Type B pancreatic cell (in vitro differentiated cells): ENCODE results near the gene CSNK1G3. TPM values are rescaled to one million over a fixed set of nuclear protein-coding genes. Genes with fewer than 3 reads are reported as not detected.

Source experiments
- DNase-seq: peaks from one replicate; pipeline ENCODE4 v3.0.0; 2021; ENCODE audit warnings: mixed read lengths; ENCODE audit not compliant: unreplicated experiment; ENCODE audit errors: extremely low spot score
- H3K27ac Mint-ChIP-seq: 2 replicates; pipeline ENCODE4 v1.8.0; 2021; ENCODE audit warnings: mild to moderate bottlenecking, mixed read lengths
- H3K27me3 Mint-ChIP-seq: 2 replicates; pipeline ENCODE4 v1.8.0; 2021; ENCODE audit warnings: mixed read lengths
- H3K36me3 Mint-ChIP-seq: 2 replicates; pipeline ENCODE4 v1.8.0; 2021; ENCODE audit warnings: mixed read lengths
- H3K4me1 Mint-ChIP-seq: one replicate; pipeline ENCODE4 v1.8.0; 2021; ENCODE audit warnings: mixed read lengths; ENCODE audit not compliant: unreplicated experiment
- H3K4me3 Mint-ChIP-seq: 2 replicates; pipeline ENCODE4 v1.8.0; 2021; ENCODE audit warnings: mild to moderate bottlenecking, mixed read lengths
- H3K9me3 Mint-ChIP-seq: 2 replicates; pipeline ENCODE4 v1.8.0; 2021; ENCODE audit warnings: mixed read lengths
- total RNA-seq: library from RNA; stranded (reverse); gene quantifications from 2 replicates; pipeline ENCODE4 v1.2.1, GENCODE V29; 2021; ENCODE audit warnings: low replicate concordance
- TF ChIP-seq, protein P1 (sequence below): fragments of 200-600 bp; sonication (generic); conservative IDR thresholded peaks from 2 replicates; pipeline ENCODE4 v1.5.0; 2021; ENCODE audit warnings: antibody characterized with exemption, mild to moderate bottlenecking

CSNK1G3 gene
- total RNA-seq, 1 donor from 2014 or later, result 43.6 TPM

DNA sequence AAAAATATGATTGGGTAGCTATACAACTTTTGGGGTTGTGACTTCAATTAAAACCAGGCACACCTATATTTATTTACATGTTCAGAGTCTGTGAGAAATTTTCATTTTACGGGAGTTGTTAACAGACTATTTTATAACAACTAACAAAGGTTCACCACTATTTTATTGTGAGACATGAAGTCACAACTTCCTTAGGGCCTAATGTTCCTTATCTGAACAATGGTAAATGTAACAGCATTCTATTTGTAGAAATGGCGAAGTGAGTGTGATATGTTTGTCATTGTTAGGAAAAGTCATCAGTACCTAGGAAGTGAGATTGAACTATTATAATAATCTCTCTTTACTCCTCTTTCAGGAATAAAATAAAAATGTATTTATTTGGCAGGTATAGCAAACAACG, 67.4 kb downstream of the CSNK1G3 start:
- no peaks in the 10 kb centered on the region for H3K9me3 Mint-ChIP-seq
- no peak overlapping the region for H3K27ac Mint-ChIP-seq
- peaks cover 6% of the 10 kb centered on the region for H3K4me1 Mint-ChIP-seq
- TF ChIP-seq, protein P1, sequence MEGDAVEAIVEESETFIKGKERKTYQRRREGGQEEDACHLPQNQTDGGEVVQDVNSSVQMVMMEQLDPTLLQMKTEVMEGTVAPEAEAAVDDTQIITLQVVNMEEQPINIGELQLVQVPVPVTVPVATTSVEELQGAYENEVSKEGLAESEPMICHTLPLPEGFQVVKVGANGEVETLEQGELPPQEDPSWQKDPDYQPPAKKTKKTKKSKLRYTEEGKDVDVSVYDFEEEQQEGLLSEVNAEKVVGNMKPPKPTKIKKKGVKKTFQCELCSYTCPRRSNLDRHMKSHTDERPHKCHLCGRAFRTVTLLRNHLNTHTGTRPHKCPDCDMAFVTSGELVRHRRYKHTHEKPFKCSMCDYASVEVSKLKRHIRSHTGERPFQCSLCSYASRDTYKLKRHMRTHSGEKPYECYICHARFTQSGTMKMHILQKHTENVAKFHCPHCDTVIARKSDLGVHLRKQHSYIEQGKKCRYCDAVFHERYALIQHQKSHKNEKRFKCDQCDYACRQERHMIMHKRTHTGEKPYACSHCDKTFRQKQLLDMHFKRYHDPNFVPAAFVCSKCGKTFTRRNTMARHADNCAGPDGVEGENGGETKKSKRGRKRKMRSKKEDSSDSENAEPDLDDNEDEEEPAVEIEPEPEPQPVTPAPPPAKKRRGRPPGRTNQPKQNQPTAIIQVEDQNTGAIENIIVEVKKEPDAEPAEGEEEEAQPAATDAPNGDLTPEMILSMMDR, result no peak
- peaks cover 31% of the 10 kb centered on the region for H3K36me3 Mint-ChIP-seq
- no peaks in the 10 kb centered on the region for H3K27me3 Mint-ChIP-seq
- DNase-seq, result no peak
- no peak overlapping the region for H3K4me3 Mint-ChIP-seq

DNA sequence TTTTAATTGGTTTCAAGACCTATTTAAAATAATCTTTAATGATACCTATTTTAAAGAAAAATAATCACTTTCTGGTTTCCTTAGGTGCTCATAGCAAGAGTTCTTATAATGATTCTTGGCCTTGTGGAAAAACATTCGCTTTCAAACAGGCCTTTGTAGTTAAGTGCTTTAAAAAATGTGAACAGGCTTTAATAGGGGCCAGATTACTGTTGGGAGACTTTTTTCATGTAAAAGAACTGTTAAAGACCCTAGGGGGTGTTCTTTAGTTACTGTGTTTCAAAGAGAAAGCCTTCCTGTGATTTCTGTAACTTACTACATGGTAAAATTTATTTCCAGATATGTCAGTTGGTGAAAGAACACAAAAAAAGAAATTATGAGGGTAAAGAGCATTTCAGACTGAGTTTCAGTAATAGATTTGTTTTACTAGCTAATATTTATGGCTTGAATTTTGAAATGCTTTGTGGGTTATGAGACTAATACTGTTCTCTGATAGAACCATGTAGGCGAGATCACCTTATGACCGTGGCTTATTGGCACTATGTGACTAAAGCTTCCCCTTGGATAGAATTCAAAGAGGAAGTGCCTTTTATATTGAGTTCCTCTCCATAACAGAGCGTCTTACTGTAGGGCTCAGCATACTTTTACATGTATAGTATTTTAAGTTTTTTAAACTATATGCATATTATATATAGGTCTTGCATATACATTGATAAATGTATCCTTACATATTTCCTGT, 70.7 kb downstream of the CSNK1G3 start:
- TF ChIP-seq, protein P1, result no peak
- no peak for DNase-seq
- Mint-ChIP-seq H3K9me3 (peaks cover 8% of the 10 kb centered on the region), H3K27ac (no peak overlapping the region), H3K4me3 (no peak overlapping the region), H3K4me1 (peaks cover 6% of the 10 kb centered on the region), H3K27me3 (no peaks in the 10 kb centered on the region), H3K36me3 (peaks cover 48% of the 10 kb centered on the region)

DNA sequence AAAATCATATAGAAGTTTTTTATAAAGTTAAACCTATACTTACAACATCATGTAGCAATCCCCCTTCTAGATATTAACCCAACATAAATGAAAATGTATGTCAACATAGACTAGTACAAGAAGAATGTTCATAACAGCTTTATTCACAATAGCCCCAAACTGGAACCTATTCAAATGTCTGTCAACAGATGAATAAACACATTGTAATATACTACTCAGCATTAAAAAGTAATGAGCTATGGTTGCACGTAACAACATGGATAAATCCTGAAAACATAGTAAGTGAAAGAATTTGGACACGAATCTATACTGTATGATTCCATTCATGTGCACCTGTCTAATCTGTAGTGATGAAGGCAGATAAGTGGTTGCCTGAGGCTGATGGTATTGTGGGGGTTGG, 73.9 kb downstream of the CSNK1G3 start:
- Mint-ChIP-seq H3K4me3 (no peak overlapping the region), H3K9me3 (peaks cover 8% of the 10 kb centered on the region), H3K27ac (no peak overlapping the region), H3K36me3 (peaks cover 37% of the 10 kb centered on the region), H3K27me3 (no peaks in the 10 kb centered on the region), H3K4me1 (peaks cover 6% of the 10 kb centered on the region)
- DNase-seq, result no peak
- TF ChIP-seq, protein P1, result no peak

DNA sequence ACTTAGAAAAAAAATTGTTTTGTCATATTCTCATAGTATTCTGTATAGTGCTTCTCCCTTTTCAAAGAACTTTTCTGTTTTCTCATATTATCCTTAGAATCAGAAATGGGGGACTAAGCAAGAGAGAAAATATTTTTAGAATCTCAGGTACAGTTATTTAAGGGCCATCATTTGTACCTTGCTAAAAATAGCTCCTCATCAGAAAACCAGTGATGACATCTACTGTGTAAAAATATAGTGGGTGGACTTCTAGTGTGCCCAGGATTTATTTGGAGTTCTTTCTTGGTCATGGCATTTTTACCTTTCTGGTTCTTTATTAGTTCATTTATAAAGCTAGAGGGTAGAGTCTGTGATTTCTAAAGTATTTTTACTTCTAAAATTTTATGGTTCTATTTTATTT, 82.5 kb downstream of the CSNK1G3 start:
- H3K27me3 Mint-ChIP-seq, result no peaks in the 10 kb centered on the region
- TF ChIP-seq, protein P1, result no peak
- no peak for DNase-seq
- no peak overlapping the region for H3K27ac Mint-ChIP-seq
- H3K36me3 Mint-ChIP-seq, result peaks cover 19% of the 10 kb centered on the region
- no peaks in the 10 kb centered on the region for H3K4me1 Mint-ChIP-seq
- H3K9me3 Mint-ChIP-seq, result no peaks in the 10 kb centered on the region
- H3K4me3 Mint-ChIP-seq, result no peak overlapping the region

DNA sequence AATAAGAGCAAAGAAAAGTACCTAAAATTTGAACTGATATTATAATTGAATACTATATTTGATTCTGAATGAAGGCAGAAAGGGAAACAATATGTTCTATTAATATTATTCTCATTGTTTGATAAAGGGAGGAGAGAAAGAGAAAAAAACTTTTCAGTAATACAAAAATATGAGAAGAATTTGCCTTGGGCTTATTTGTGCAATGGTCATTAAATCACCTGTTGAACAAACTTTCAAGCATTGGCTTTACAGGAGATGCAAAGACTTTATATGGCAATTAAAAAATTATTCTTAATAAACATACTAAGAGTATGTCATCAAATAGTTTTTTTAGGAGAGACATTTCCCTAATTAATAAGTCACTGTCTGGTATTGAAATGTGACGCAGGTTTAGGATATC, 85.0 kb downstream of the CSNK1G3 start:
- H3K4me1 Mint-ChIP-seq, result no peaks in the 10 kb centered on the region
- H3K4me3 Mint-ChIP-seq, result no peak overlapping the region
- DNase-seq, result no peak
- no peaks in the 10 kb centered on the region for H3K9me3 Mint-ChIP-seq
- peaks cover 17% of the 10 kb centered on the region for H3K36me3 Mint-ChIP-seq
- H3K27me3 Mint-ChIP-seq, result no peaks in the 10 kb centered on the region
- H3K27ac Mint-ChIP-seq, result no peak overlapping the region
- TF ChIP-seq, protein P1, result no peak
